ENCODE results near the gene MCTP2. TPM values are rescaled to one million over a fixed set of nuclear protein-coding genes. Genes with fewer than 3 reads are reported as not detected.

MCTP2 gene
- total and polyA plus RNA-seq, 10 donors = 5.6 to 205 (median 107) TPM

DNA sequence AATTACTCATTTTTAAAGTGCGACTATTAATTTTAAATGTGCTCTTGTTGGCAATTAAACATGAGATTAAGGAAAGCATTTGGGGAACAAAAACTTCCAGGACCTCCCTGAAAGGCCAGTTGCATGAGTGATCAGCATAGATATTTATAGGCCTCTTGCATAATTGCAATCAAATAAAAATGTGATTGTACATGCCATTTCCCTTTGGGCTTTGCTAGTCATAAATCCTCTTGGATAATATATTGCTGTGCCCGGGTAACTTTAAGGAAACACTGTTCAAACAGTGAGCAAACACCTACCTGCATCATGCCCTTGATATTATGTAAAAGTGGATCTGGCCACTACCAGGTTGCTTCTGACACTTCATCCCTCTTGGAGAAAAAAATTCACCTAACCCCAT lies 239.1 kb downstream of the MCTP2 start:
- Histone ChIP-seq H3K27me3 (replicated peaks in 1 of 7) (no peaks in the 10 kb centered on the region), H3K27ac (no peak overlapping the region), H3K4me1 (no peaks in the 10 kb centered on the region), H3K36me3 (peaks cover 0 to 99% (median 19%) of the 10 kb centered on the region in 6 donors), H3K9me3 (no peaks in the 10 kb centered on the region), H3K4me3 (no peak overlapping the region)
- intact Hi-C loops (cut with DNase I; ENCODE audit: low total_unique reads) = no loop called here
- DNase-seq = no peak
- 44 to 58% (median 46%) methylated on average over 2 of the region's 2 CpGs for WGBS, 5 donors
- TF ChIP-seq POLR2AphosphoS5 (IDR thresholded peaks at IDR 0.05) (no peak), POLR2A (IDR thresholded peaks at IDR 0.05) (no peak), CTCF (IDR thresholded peaks at IDR 0.05 in 8 of 11, conservative IDR thresholded peaks at IDR 0.05 in 3 of 11) (no peak)

DNA sequence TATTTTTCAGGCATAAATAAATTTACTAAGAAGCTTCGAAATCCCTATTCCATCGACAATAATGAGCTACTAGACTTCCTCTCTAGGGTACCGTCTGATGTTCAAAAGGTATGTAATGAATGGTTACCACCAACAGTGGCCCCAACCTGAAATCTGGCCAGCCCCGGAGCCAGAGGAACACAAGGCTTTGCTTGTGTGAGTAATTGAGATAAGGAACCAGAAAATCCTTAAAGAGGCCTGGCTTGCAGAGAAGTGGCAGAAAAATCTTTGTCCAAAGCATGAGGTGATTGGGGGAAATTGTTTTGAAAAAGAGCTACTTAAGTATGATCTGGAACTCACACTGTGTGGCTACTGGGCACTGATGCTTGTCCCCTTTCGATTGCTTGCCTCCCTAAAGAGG lies 245.3 kb downstream of the MCTP2 start:
- H3K36me3 ChIP-seq = peaks cover 0 to 100% (median 52%) of the 10 kb centered on the region in 6 donors
- H3K4me3 ChIP-seq = no peak overlapping the region
- H3K27me3 ChIP-seq (replicated peaks in 1 of 7) = no peaks in the 10 kb centered on the region
- intact Hi-C loops (cut with DNase I; ENCODE audit: low total_unique reads) = no loop called here
- H3K27ac ChIP-seq = no peak overlapping the region
- H3K9me3 ChIP-seq = no peaks in the 10 kb centered on the region
- no peak for DNase-seq
- H3K4me1 ChIP-seq = no peaks in the 10 kb centered on the region
- WGBS, 5 donors = 88 to 94% (median 93%) methylated on average over 5 of the region's 5 CpGs
- TF ChIP-seq CTCF (IDR thresholded peaks at IDR 0.05 in 8 of 11, conservative IDR thresholded peaks at IDR 0.05 in 3 of 11) (no peak), POLR2A (IDR thresholded peaks at IDR 0.05) (no peak), POLR2AphosphoS5 (IDR thresholded peaks at IDR 0.05) (no peak)

DNA sequence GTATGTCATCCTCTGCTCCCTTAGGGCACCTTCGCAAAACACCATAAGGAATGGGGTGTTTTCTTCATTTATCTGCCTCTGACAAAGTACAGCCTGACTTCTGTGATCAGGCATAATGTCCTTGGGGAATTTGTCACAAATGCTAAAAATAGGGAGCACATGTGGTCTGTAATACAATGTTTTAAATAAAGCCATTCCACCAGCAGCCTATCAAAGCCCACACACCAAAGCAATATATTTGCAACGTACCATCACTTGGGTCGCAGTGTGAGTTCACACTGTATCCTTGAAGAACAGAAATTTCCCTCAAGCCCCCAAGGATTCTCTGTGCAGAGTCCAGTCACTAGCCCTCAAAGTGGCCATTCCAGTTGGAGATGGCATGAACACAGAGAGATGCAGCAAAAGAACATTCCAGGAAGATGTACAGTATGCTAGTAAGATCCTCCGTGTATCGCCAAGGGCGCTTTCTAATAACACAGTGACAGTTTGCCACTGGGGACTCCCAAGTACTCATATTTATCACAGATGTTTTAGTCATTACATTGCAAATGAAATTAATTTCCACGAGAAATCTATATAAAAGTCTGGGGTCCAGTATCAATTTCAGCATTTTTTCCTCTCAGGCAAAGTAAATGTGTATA lies 246.7 kb downstream of the MCTP2 start:
- Histone ChIP-seq H3K27ac (no peak overlapping the region), H3K9me3 (peaks cover 0 to 6% (median 4%) of the 10 kb centered on the region in 8 donors), H3K27me3 (replicated peaks in 1 of 7) (no peaks in the 10 kb centered on the region), H3K4me3 (no peak overlapping the region), H3K36me3 (peaks cover 0 to 100% (median 55%) of the 10 kb centered on the region in 6 donors), H3K4me1 (no peaks in the 10 kb centered on the region)
- intact Hi-C loops (cut with DNase I; ENCODE audit: low total_unique reads) = no loop called here
- 93 to 98% (median 97%) methylated on average over 7 of the region's 7 CpGs for WGBS, 5 donors
- no peak for DNase-seq
- TF ChIP-seq POLR2AphosphoS5 (IDR thresholded peaks at IDR 0.05) = no peak
- no peak for TF ChIP-seq CTCF (IDR thresholded peaks at IDR 0.05 in 8 of 11, conservative IDR thresholded peaks at IDR 0.05 in 3 of 11)
- no peak for TF ChIP-seq POLR2A (IDR thresholded peaks at IDR 0.05)

- Histone ChIP-seq H3K36me3 (peaks cover 0 to 93% (median 55%) of the 10 kb centered on the region in 6 donors), H3K27me3 (replicated peaks in 1 of 7) (no peaks in the 10 kb centered on the region), H3K4me1 (no peaks in the 10 kb centered on the region), H3K9me3 (peaks cover 0 to 11% (median 9%) of the 10 kb centered on the region in 8 donors), H3K4me3 (no peak overlapping the region), H3K27ac (no peak overlapping the region)
- 70 to 80% (median 79%) methylated on average over 8 of the region's 8 CpGs for WGBS, 5 donors
- intact Hi-C loops (cut with DNase I; ENCODE audit: low total_unique reads) = no loop called here
- no peak for TF ChIP-seq POLR2A (IDR thresholded peaks at IDR 0.05)
- TF ChIP-seq POLR2AphosphoS5 (IDR thresholded peaks at IDR 0.05) = no peak
- TF ChIP-seq CTCF (IDR thresholded peaks at IDR 0.05 in 8 of 11, conservative IDR thresholded peaks at IDR 0.05 in 3 of 11) = no peak
- DNase-seq = no peak
Observed at GRCh38 chr15:94478763-94479162, 247.4 kb downstream of the MCTP2 start.

All from spleen (tissue), 11 donors.